ENCODE data around the gene TCP11L1.
"Not testable (repeated sequence)": the region's sequence is repeated elsewhere in the genome, so short reads cannot be mapped to it uniquely, and the experiment has no call there.

TCP11L1 gene

GRCh38 chr11:33027846-33028536 lies 11.4 kb upstream of the TCP11L1 start:
- no peak for FAIRE-seq
- no peak for DNase-seq (ENCODE audit: extremely low spot score, insufficient read length, low read depth)

DNA sequence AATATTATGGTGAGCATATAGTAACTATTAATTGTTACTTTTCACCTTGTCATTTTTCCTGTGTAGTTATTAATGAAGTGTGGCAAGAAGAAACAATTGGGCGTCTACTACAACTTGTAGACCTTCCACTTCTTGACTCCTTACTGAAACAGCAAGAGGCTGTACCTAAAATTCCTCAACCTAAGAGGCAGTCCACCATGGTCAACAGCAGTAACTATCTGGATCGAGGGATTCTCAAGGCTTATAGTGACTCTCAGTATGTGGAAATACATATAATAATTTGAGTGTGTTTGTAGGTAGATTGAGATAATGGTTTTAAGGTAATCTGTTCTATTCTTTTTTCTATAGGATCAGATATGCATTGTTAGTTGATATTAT lies 10.8 kb upstream of the TCP11L1 start:
- FAIRE-seq (no peak), DNase-seq (ENCODE audit: extremely low spot score, insufficient read length, low read depth) (no peak)

DNA sequence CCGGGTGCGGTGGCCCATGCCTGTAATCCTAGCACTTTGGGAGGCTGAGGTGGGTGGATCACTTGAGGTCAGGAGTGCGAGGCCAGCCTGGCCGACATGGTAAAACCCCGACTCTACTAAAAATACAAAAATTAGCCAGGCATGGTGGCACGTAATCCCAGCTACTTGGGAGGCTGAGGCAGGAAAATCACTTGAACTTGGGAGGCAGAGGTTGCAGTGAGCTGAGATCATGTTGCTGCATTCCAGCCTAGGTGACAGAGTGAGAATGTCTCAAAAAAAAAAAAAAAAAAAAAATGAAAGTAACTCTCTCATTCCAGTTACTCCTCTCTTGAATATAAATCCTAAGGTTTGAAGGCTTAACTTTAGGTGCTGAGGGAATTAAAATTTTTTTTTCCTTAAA lies 10.2 kb upstream of the TCP11L1 start:
- FAIRE-seq; DNase-seq (ENCODE audit: extremely low spot score, insufficient read length, low read depth): not testable (repeated sequence)

DNA sequence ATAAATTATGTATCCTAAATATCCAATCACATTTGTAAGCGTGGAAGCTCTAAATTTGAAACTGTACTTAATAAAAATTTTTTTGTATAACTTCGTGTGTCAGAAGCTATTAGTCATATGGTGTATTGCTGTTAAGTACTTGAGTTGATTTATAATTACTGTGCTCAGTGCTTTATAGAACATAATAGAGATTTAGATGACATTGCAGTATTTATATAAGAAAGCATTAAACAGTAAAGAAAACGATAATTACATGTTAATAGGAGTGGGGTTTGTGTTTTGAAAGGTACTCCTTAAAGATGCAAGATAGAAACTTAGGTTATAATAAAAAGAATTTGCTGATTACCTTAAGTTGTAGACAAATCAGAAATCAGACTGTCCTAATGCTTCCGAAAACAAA lies 5.9 kb upstream of the TCP11L1 start:
- FAIRE-seq = no peak
- DNase-seq (ENCODE audit: extremely low spot score, insufficient read length, low read depth) = no peak

DNA sequence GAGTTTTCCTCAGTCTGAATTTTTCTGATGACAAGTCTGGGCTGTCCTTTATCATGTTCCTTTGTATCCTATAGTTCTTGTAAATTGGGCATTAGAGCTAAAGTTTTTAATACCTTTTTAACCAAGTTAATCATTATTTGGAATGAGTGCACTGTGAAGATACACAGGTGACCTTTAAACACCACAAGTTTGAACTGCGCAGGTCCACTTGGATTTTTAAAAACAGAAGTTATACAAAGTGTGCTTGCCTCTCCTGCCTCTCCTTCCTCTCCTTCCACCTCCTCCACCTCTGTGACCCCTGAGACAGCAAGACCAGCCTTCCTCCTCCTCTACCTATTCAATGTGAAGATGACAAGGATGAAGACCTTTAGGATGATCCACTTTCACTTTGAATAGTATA lies 4.4 kb upstream of the TCP11L1 start:
- DNase-seq (ENCODE audit: extremely low spot score, insufficient read length, low read depth) (no peak), FAIRE-seq (no peak)

DNA sequence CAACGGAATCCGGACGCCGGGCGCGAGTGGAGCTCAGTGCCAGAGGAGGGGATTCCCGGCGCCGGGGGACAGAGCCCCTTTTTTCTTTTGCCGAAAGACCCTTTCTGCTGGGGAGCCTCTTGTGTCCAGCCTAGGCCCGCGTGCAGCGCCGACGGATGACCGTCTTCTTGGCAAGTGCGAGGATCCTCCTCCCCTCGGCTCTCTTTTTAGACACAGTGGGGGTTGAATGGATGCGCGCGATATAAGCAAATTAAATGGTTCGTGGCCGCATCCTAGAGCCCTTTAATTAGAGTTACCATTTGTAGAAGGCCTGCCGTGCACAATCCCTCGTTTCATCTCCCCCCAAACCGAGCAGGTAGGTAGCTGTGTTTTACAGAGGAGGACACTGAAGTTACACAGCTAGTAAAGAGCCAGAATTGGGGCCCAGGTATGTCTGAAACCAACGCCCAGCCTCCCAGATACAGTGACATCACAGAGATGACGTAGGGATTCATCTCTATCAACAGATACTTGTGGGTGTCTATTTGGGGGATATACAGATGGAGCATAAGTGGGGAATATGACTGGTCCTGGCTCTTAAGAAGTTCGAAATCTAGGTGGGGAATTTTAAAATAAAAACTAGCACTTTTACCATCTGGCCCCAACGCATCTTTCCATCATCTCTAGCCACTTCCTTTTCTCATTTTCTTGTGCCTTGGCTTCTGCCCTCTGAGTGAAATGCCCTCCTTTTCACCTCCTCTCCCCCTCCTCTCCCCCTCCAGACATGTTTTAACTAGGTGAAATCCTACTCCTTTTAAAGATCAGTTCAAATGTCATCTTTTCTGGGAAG lies 875 bp downstream of the TCP11L1 start:
- FAIRE-seq = peak; percentile 41
- no peak for DNase-seq (ENCODE audit: extremely low spot score, insufficient read length, low read depth)

DNA sequence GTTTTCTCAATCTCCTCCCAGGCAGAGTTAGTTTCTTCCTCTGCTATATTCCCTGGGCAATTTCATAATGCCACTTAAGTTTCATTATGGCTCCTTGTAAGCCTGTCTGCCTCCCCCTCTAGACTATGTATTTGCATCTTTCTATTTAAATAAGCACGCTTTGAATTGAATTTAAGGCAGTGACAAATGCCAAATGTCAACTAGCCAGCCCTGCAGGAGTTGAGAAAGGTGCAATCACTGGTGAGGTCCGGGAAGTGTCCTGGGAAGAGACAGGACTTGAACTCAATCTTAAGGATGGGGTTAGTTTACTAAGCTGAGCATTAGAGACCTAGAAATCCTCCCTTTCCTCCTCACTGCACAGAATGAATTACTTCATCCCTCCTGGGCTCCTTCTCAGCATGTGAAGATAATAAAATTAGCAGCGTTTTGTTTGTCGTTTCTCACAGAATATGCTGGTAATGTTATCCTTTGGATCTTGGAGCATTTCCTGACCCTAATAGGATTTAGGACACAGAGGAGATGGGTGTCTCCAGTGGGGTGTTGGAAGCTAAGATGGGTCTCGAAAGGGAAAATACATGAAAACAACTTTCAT lies 1.6 kb downstream of the TCP11L1 start:
- FAIRE-seq (no peak), DNase-seq (ENCODE audit: extremely low spot score, insufficient read length, low read depth) (no peak)

- FAIRE-seq (no peak), DNase-seq (ENCODE audit: extremely low spot score, insufficient read length, low read depth) (no peak)
Measured at GRCh38 chr11:33043221-33043830, 4.0 kb downstream of the TCP11L1 start.

- no peak for DNase-seq (ENCODE audit: extremely low spot score, insufficient read length, low read depth)
- no peak for FAIRE-seq
Measured at GRCh38 chr11:33044285-33044756, 4.9 kb downstream of the TCP11L1 start.

GRCh38 chr11:33045551-33046255 lies 6.3 kb downstream of the TCP11L1 start:
- DNase-seq (ENCODE audit: extremely low spot score, insufficient read length, low read depth) (no peak), FAIRE-seq (no peak)

GRCh38 chr11:33048701-33049100 lies 9.3 kb downstream of the TCP11L1 start:
- not testable (repeated sequence) for FAIRE-seq; DNase-seq (ENCODE audit: extremely low spot score, insufficient read length, low read depth)

DNA sequence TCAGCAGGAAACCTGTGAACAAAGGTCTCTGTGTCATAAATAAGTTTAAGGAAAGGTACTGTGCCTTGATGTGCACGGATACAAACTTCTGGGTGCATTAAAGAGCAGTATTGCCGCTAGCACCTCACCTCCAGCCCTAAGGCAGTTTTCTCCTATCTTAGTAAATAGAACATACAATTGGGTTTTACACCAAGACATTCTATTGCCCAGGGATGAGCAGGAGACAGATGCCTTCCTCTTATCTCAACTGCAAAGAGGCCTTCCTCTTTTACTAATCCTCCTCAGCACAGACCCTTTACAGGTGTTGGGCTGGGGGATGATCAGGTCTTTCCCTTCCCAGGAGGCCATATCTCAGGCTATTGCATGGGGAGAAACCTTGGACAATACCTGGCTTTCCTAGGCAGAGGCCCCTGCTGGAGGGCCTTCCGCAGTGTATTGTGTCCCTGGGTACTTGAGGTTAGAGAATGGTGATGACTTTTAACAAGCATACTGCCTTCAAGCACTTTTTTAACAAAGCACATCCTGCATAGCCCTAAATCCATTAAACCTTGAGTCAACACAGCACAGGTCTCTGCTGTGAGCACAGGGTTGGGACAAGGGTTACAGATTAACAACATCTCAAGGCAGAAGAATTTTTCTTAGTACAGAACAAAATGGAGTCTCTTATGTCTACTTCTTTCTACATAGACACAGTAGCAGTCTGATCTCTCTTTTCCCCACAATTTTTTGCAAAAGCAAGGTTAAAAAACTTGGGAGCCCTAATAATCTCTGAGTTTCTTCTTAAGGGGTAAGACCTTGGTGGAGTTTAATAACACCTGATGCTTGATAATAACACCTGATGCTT lies 10.4 kb downstream of the TCP11L1 start:
- not testable (repeated sequence) for FAIRE-seq

DNA sequence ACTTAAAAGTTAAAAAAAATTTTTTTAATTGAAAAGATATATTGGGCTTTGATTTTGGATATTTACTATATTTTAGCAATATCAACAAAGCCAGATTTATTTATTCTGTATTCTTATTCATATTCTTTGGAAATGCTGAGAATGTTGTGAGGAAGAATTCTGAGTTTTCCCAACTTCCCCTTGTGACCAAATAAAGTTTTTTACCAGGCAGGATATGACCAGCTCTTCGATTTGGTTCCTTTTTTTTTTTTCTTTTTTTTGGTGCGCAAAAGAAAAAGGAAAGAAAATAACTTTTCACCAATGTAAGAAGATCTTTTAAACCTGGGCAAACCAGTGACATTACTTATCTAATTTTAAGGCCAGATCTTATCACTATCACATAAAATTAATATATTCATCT lies 12.9 kb downstream of the TCP11L1 start:
- DNase-seq (ENCODE audit: extremely low spot score, insufficient read length, low read depth) (no peak), FAIRE-seq (no peak)

More for the DNA sequence above, 10.4 kb downstream of the TCP11L1 start:
- not testable (repeated sequence) for DNase-seq (ENCODE audit: extremely low spot score, insufficient read length, low read depth)

GRCh38 chr11:33055375-33055774 lies 16.0 kb downstream of the TCP11L1 start:
- FAIRE-seq (no peak), DNase-seq (ENCODE audit: extremely low spot score, insufficient read length, low read depth) (no peak)

- FAIRE-seq = no peak
- no peak for DNase-seq (ENCODE audit: extremely low spot score, insufficient read length, low read depth)
Measured at GRCh38 chr11:33057284-33057683, 17.9 kb downstream of the TCP11L1 start.

GRCh38 chr11:33059331-33060007 lies 20.1 kb downstream of the TCP11L1 start:
- no peak for DNase-seq (ENCODE audit: extremely low spot score, insufficient read length, low read depth)
- no peak for FAIRE-seq

GRCh38 chr11:33060271-33060670 lies 20.9 kb downstream of the TCP11L1 start:
- FAIRE-seq = no peak
- DNase-seq (ENCODE audit: extremely low spot score, insufficient read length, low read depth) = no peak

DNA sequence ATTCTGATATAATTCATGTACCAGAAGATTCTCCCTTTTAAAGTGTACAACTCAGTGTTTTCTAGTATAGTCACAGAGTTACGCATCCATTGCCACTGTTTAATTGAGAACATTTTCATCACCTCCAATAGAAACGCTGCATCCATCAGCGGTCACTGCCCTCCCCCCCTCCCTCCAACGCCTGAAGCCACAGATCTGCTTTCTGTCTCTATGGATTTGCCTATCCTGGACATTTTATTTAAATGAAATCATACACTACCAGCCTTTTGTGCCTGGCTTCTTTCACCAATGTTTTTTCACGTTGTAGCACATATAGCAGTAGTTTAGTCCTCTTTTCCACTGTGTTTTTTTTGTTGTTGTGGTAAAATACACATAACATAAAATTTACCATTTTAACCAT lies 22.8 kb downstream of the TCP11L1 start:
- DNase-seq (ENCODE audit: extremely low spot score, insufficient read length, low read depth) (no peak), FAIRE-seq (no peak)
